GM19468 (cell line): Measurements from ENCODE around the gene PCNX3.
"Not testable (repeated sequence)": the region's sequence is repeated elsewhere in the genome, so short reads cannot be mapped to it uniquely, and the experiment has no call there.

Experiments
- ATAC-seq: cut with Tn5 transposase; IDR thresholded peaks from one replicate; pipeline ENCODE4 v1.9.1; 2021; ENCODE audit warnings: mild to moderate bottlenecking, moderate library complexity, moderate number of reproducible peaks; ENCODE audit not compliant: unreplicated experiment; ENCODE audit errors: extremely low read depth

The PCNX3 gene

DNA sequence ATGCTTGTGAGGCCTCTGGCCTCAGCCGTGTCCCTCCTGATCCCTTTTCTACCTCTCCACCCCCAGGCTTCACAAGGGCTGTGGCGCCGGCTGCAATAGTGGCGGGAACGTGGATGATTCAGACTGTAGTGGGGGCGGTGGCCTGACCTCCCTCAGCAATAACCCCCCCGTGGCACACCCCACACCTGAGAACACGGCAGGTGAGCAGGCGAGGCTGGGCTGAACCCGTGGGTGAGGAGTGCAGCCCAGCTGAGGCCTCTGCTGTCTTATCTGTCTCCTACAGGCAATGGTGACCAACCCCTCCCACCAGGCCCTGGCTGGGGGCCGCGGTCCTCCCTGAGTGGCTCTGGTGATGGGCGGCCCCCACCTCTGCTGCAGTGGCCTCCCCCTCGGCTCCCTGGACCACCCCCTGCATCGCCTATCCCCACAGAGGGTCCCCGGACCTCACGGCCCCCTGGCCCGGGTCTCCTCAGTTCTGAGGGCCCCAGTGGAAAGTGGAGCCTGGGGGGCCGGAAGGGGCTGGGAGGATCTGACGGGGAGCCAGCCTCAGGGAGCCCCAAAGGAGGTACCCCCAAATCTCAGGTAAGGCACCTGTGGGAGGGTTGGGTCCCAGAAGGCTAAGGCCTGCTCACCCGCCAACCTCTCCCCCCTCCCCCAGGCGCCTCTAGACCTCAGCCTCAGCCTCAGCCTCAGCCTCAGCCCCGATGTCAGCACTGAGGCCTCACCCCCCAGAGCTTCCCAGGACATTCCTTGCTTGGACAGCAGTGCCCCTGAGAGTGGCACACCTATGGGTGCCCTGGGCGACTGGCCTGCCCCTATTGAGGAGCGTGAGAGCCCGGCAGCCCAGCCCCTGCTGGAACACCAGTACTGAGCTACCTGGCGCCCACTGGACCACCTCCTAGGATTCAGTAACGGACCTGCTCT is 20.8 kb downstream of the PCNX3 start:
- no peak for ATAC-seq

DNA sequence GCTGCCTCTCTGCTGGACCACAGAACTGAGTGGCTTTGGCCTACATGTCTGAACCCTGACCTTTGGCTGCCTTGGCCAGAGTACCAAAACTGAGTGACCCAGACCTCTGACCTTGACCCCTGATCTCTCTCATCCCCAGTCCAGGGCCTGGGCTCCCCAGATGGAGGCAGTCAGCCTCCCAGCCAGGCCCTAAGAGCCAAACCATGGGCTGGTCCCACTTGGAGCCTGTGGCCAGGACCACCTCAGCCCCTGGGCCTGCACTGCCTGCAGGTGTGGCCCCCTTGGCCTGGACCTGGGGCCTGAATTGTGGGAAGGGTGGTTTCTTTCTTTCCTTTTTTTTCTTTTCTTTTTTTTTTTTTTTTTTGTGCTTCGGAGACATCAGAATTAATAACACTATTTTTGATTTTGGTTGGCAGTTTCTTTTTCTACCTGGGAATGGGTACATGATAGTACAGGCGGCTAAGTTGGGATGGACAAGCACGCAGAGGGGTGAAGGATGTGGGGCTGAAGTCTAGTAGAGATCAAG is 21.5 kb downstream of the PCNX3 start:
- ATAC-seq: no peak

DNA sequence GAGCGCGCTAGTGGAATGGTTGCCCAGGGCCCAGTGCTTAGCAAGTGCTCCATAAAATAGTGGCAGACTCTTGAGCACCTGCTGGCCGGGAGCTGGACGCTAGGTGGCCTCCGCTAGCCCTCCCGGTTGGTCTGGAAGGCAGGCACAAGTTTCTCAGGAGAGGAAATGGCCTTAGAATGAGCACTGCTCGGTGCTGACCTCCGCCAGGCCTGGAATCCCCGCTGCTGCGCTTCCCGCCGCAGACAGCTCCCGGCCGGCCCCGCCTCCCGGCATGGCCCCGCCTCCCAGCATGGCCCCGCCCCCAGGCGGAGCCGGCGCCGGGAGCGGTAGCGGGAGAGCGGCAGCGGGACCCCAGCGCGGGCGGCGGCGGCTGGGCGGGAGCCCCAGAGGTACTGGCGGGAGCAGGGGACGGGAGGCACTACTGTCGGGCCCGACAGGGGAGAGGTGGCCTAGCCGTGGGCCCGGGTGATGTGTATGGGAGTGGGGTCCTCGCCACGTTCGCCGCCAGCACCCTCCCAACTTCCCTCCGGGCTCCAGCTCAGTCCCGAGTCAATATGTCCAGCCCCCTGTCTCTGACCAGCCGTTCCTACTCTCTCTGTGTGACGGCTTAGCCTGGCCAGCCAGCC is 22.3 kb downstream of the PCNX3 start, which contains the start of gene SIPA1:
SIPA1 (plus strand) TSS at position 308 of the 626 bp plus-strand sequence. CDS start 2,821 bp downstream, outside the sequence.
- ATAC-seq: no peak

DNA sequence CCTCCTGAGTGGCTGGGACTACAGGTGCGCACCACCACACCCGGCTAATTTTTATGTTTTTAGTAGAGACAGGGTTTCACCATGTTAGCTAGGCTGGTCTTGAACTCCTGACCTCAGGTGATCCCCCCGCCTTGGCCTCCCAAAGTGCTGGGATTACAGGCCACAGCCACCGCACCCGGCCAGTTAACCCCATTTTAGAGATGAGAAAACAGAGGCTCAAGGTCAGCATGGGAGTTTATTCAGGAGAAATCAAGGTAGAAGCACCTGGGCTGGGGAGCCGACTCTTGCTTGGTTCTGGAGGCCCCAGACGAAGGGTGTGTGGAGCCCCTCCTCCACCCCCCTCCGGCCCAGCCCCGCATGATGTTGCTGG is 23.6 kb downstream of the PCNX3 start:
- not testable (repeated sequence) for ATAC-seq

DNA sequence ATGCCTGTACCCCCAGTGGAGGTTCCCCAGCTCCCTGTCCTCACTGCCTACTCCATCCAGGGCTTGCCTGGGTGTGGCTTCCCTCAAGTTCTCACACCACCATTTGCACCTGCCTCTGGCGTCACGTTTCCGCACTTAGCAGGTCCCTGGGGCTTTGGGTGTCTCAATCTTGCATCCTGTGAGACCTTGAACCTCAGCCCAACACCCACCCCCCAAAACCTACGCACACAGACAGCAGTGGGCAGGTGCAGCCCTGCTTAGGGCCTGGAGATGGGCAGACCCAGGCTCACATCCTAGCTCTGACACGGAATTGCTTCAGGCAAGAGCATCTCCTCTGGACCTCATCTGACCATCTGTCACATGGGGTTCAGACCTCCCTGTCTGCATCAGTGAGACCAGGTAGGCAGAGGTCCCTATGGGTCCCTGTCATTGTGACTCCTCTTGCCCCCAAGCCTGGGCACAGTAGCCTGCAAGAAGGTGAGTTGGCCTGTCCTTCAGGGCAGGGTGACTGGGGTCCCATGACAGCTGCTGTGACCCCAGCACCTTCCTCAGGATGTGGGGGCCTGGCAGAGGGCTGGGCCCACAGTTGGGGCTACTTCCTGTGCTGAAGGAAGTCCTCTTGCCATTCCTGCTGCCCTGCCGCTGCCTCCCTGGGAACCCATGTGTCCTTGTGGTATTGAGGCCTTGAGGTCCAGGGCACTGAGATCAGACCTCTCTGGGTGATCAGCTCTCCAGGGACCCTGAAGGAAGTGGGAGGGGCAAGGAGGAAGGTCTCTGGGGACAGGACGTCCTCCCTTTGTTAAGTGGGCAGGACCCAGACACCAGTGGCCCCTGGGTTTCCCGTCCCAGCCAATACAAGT is 24.3 kb downstream of the PCNX3 start:
- ATAC-seq: no peak

DNA sequence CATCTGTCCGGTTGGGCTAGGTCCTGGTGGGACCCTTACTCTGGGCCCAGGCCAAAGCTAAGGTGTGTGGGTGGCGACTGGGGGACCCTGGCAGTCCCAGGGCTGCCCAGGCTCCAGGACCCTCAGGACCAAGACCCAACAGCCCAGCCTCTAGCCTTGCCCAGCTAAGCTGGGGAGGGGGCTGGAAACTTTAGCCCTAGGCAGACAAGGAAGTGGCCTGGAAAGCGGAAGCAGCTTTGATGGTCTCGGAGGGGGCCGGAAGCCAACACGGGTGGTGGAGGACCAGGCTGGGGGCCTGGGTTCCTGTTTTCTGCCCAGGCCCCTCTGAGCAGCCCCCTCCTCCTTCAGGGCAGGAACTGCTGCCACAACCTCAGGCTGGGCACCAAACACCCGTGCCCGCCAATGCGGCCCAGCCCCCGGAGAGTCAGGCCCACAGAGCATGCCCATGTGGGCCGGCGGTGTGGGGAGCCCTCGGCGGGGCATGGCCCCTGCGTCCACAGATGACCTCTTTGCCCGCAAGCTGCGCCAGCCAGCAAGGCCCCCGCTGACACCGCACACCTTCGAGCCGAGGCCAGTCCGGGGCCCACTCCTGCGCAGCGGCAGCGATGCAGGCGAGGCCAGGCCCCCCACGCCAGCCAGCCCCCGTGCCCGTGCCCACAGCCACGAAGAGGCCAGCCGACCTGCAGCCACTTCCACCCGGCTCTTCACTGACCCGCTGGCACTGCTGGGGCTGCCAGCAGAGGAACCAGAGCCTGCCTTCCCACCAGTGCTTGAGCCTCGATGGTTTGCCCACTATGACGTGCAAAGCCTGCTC is 25.1 kb downstream of the PCNX3 start:
- no peak for ATAC-seq

DNA sequence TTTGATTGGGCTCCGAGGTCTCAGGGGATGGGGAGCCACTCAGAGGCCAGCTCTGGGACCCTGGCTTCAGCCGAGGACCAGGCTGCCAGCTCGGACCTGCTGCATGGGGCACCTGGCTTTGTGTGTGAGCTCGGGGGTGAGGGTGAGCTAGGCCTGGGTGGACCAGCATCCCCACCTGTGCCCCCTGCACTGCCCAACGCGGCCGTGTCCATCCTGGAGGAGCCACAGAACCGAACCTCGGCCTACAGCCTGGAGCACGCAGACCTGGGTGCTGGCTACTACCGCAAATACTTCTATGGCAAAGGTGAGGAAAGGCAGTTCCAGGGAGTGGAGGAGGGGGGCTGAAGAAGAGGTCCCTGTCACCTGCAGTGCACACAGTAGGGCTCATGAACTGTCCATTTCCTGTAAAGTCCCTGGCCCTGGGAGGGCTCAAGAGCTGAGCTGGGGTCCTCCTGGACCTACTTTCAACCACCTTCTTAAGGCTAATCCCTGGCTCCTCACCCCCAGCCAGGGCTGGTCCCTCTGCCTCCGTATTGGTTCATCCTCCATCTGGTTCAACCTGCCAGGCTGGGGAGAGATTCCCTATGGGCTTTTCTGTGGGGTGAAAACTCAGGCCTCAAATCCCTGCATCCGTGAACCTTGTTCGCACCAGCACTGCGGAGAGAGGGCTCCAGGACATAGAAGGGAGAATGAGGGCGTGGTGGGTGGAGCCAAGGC is 25.9 kb downstream of the PCNX3 start:
- ATAC-seq: no peak

DNA sequence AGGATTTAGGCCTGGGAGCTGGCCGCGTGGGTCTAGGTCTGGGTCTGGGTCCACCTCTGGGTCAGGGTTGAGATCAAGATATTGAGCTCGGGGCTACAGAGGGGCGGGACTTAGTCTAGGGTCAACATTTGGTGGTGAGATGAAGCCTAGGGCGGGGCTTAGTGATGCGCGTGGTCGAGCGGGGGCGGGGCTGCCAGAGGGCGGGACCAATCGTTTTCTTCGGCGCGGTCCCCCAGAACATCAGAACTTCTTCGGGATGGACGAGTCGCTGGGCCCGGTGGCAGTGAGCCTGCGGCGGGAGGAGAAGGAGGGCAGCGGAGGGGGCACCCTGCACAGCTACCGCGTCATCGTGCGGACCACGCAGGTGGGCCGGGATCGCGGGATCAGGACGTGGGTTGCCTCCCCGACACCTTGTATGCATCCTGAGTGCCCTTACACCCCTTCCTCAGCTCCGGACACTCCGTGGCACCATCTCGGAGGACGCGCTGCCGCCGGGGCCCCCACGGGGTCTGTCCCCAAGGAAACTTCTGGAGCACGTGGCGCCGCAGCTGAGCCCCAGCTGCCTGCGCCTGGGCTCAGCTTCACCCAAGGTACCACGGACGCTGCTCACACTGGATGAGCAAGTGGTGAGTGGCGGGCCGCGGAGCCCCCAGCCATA is 26.6 kb downstream of the PCNX3 start:
- ATAC-seq: no peak

DNA sequence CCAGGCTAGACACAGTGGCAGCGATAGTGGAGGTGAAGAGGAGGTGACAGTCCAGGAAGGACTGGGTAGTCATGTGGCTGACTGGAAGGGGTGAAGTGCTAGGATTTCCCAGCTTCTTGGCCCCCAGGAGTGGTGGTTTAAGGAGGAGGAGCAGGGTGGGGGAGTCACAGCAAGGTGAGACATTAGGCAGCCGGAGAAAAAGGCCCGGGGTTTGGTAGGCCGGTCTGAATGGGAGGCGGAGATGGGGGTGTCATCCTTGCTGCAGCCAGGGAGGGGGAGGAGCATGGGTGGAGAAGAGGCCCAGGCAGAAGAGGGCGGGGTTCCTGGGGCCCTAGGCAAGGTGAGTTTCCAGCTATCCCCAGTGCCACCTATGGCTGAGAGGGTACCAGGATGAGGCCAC is 28.4 kb downstream of the PCNX3 start:
- ATAC-seq: no peak

DNA sequence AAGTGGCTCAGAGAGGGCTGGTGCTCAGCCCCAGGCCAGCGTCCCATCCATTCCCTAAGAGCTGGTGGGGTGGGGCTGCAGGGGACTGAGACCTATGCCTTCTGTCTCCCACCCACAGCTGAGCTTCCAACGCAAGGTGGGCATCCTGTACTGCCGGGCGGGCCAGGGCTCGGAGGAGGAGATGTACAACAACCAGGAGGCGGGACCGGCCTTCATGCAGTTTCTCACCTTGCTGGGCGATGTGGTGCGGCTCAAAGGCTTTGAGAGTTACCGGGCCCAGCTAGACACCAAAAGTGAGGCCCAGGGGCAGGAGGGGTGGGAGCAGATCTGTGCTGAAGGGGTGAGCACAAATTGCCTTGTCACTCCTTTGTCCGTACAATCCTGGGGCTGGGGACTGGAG is 29.3 kb downstream of the PCNX3 start:
- no peak for ATAC-seq

DNA sequence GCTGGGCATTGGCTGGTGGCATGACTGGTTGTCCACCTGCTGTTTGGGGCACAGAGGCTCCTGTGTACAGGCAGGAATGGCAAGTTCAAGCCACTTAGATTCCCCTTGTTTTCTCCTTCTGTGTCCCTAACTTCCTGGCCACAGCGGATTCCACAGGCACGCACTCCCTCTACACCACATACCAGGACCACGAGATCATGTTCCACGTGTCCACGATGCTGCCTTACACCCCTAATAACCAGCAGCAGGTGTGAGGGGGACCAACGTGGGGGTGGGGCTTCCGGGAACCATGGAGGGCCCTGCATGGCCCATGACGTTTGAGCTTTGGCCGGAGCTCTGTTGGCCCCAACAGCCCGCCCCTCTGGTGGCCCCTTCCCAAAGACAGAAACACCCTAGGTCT is 30.1 kb downstream of the PCNX3 start:
- ATAC-seq: no peak

DNA sequence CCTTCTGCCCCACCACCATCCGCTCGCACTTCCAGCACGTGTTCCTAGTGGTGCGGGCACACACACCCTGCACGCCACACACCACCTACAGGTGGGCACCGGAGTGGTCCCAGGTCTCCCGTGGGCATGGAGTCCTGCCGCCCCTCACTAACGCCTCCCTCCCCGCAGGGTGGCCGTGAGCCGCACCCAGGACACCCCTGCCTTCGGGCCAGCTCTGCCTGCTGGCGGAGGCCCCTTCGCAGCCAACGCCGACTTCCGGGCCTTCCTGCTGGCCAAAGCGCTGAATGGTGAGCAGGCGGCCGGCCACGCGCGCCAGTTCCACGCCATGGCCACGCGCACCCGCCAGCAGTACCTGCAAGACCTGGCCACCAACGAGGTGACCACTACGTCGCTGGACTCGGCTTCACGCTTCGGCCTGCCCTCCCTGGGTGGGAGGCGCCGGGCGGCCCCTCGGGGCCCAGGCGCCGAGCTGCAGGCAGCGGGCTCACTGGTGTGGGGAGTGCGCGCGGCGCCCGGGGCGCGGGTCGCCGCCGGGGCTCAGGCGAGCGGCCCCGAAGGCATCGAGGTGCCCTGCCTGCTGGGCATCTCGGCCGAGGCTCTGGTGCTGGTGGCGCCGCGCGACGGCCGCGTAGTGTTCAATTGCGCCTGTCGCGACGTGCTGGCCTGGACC is 30.8 kb downstream of the PCNX3 start:
- ATAC-seq: no peak

DNA sequence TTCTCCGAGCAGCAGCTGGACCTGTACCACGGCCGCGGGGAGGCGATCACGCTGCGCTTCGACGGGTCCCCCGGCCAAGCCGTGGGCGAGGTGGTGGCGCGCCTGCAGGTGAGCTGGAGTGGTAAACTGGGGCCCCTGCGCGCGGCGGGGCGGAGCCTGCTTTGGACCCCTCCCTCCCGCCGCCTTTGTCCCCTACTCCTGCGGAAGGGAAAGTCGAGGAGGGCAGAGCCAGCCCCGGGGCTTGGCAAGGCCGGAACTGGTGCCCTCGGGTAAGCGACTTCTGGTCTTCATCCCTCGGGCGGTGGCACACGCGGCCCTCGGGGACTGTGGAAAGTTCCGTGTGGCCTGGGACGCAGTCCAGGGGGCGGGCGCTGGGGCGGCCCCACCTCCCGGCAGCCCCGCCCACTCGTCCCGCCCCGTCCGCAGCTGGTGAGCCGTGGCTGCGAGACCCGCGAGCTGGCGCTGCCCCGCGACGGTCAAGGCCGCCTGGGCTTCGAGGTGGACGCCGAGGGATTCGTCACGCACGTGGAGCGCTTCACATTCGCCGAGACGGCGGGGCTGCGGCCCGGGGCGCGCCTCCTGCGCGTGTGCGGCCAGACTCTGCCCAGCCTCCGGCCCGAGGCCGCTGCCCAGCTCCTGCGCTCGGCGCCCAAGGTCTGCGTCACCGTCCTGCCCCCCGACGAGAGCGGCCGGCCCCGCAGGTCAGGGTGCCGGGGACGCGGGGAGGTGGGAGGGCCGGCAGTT is 31.6 kb downstream of the PCNX3 start:
- ATAC-seq: no peak

DNA sequence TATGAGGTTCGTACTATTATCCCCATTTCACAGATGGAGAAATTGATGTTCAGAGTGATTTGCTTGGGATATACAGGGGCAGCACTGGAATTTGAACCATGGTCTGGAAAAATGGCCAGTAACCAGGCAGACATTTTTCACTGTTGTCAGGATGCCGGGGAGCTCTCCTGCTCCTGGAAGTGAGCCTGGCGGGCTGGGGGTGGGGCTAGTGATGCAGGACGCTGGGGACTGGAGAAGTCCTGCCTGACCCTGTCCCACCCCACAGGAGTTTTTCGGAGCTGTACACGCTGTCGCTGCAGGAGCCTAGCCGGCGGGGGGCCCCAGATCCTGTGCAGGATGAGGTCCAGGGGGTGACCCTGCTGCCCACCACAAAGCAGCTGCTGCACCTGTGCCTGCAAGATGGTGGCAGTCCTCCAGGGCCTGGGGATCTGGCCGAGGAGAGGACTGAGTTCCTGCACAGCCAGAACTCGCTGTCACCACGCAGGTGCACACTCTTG is 33.5 kb downstream of the PCNX3 start:
- no peak for ATAC-seq

DNA sequence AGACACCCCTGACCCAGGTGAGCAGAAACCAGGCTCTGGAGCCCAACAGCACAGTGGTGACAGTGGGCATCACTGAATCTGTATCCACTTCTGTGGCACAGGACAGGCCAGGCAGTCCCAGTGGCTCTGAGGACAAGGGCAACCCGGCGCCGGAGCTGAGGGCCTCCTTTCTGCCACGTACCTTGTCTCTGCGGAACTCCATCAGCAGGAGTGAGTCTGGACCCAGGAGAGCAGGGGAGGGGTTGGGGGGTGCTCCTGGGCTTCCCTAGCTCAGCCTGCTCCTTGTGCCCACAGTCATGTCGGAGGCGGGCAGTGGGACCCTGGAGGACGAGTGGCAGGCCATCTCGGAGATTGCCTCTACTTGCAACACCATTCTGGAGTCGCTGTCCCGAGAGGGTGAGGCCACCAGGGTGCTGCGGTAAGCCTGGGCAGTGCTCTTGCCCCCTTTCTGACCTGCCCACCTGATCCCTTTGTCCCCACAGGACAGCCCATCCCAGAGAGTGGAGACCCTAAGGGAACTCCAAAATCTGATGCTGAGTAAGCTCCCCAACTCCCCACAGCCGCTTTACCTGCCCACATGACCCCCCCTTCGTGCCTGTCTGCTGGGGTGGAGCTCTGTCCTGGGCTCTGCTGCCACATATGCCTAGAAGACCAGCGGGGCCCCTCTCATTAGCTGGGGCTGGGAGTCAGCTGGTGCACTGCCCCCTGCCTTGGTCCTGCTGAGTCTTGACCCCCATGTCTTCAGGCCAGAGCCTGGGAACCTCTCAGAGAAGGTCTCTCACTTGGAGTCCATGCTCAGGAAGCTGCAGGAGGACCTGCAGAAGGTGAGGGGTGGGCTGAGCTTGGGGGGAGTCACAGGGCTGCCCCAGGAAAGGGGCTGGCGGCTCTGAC is 34.3 kb downstream of the PCNX3 start:
- ATAC-seq: no peak
